Parathyroid adenoma (tissue), 2 donors: ENCODE data around the gene THOC6.

Experiments
- H2AFZ ChIP-seq: fragments of 300-600 bp; sonication (generic); one replicate; pipeline ENCODE4 v1.7.0; 2017; ENCODE audit warnings: antibody characterized with exemption, mild to moderate bottlenecking
- H3K27ac ChIP-seq: fragments of 300-600 bp; sonication (generic); one replicate; pipeline ENCODE4 v1.7.0; 2017
- H3K27me3 ChIP-seq: fragments of 300-600 bp; sonication (generic); one replicate; pipeline ENCODE4 v1.7.0; 2017; ENCODE audit warnings: low read length; ENCODE audit not compliant: control insufficient read depth, insufficient read depth
- H3K36me3 ChIP-seq: fragments of 300-600 bp; sonication (generic); one replicate; pipeline ENCODE4 v1.7.0; 2017; ENCODE audit warnings: low read length; ENCODE audit not compliant: control insufficient read depth, insufficient read depth
- H3K4me1 ChIP-seq: fragments of 300-600 bp; sonication (generic); one replicate; pipeline ENCODE4 v1.7.0; 2017; ENCODE audit warnings: control low read depth
- H3K4me2 ChIP-seq: fragments of 300-600 bp; sonication (generic); one replicate; pipeline ENCODE4 v1.7.0; 2017; ENCODE audit warnings: low read length
- H3K4me3 ChIP-seq: fragments of 300-600 bp; sonication (generic); one replicate; pipeline ENCODE4 v1.7.0; 2017; ENCODE audit warnings: low read depth, low read length
- H3K79me2 ChIP-seq: fragments of 300-600 bp; sonication (generic); one replicate; pipeline ENCODE4 v1.7.0; 2017; ENCODE audit warnings: control low read depth
- H3K9ac ChIP-seq: fragments of 300-600 bp; sonication (generic); one replicate; pipeline ENCODE4 v1.7.0; 2017; ENCODE audit warnings: mild to moderate bottlenecking
- H3K9me3 ChIP-seq: fragments of 300-600 bp; sonication (generic); one replicate; pipeline ENCODE4 v1.7.0; 2017; ENCODE audit warnings: low read length; ENCODE audit not compliant: control insufficient read depth
- CTCF ChIP-seq: fragments of 300-600 bp; sonication (generic); IDR thresholded peaks from one replicate; pipeline ENCODE4 v1.7.0; 2017; ENCODE audit warnings: antibody characterized with exemption, mild to moderate bottlenecking
- donor health status: primary hyperparathyroidism.

THOC6 gene

GRCh38 chr16:3036726-3037315 lies 13.0 kb downstream of the THOC6 start, which contains the start of gene BICDL2:
Gene BICDL2 (minus strand): TSS chr16:3036944. CDS start chr16:3035496, 1,448 bp downstream.
- no peaks in the 10 kb centered on the region for H3K79me2 ChIP-seq
- H3K36me3 ChIP-seq, result no peaks in the 10 kb centered on the region
- no peak for TF ChIP-seq CTCF
- H3K4me2 ChIP-seq, result peak within 1 kb of the TSS; percentile 48
- H3K9me3 ChIP-seq, result no peaks in the 10 kb centered on the region
- H2AFZ ChIP-seq, result peak within 1 kb of the TSS; percentile 67
- H3K27me3 ChIP-seq, result no peaks in the 10 kb centered on the region
- no peak within 1 kb of the TSS for H3K27ac ChIP-seq
- H3K4me3 ChIP-seq, result peak within 1 kb of the TSS; percentile 36
- no peaks in the 10 kb centered on the region for H3K4me1 ChIP-seq
- H3K9ac ChIP-seq, result no peak within 1 kb of the TSS

DNA sequence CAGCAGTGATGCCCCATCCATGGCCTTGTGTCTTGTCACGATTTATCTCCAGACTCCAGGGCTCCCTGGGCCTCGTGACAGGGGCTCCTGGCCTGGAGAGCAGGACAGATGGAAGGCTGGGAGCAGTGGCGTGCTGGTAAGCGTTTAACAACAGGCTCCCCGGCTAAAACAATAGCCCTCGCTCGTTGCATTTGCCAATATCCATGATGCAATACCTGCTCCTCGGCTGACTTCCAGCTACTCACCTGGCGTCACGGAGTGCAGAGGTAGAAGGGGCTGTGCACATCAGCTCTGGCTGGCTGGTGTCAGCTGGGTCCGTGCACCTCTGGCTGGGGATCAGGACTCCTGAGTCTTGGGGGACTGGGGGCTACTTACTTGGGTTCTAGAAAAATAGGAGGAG lies 14.4 kb downstream of the THOC6 start:
- no peak overlapping the region for H3K27ac ChIP-seq
- H3K4me1 ChIP-seq, result no peaks in the 10 kb centered on the region
- no peaks in the 10 kb centered on the region for H3K79me2 ChIP-seq
- H2AFZ ChIP-seq, result no peak overlapping the region
- no peak overlapping the region for H3K9ac ChIP-seq
- TF ChIP-seq CTCF, result no peak
- no peaks in the 10 kb centered on the region for H3K27me3 ChIP-seq
- H3K4me3 ChIP-seq, result no peak overlapping the region
- no peaks in the 10 kb centered on the region for H3K36me3 ChIP-seq
- H3K4me2 ChIP-seq, result no peak overlapping the region
- H3K9me3 ChIP-seq, result no peaks in the 10 kb centered on the region

- no peak overlapping the region for H3K4me2 ChIP-seq
- no peaks in the 10 kb centered on the region for H3K9me3 ChIP-seq
- no peaks in the 10 kb centered on the region for H3K4me1 ChIP-seq
- no peaks in the 10 kb centered on the region for H3K36me3 ChIP-seq
- no peak for TF ChIP-seq CTCF
- H3K27me3 ChIP-seq, result no peaks in the 10 kb centered on the region
- no peaks in the 10 kb centered on the region for H3K79me2 ChIP-seq
- no peak overlapping the region for H3K4me3 ChIP-seq
- no peak overlapping the region for H3K9ac ChIP-seq
- no peak overlapping the region for H2AFZ ChIP-seq
- no peak overlapping the region for H3K27ac ChIP-seq
Measured at GRCh38 chr16:3038896-3039295, 15.1 kb downstream of the THOC6 start.

DNA sequence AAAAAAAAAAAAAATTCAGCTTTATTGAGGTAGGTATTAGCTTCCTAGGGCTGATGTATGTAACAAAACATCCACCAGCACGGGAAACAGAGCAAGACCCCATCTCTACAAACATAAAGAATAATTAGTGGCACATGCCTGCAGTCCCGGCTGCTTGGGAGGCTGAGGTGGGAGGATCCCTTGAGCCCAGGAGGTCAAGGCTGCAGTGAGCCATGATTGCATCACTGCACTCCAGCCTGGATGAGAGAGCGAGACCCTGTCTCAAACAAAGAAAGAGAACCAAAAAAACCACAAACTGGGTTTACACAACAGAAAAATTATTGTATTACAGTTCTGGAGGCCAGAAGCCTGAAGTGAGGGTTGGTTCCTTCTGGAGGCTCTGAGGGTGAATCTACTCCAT lies 18.5 kb downstream of the THOC6 start:
- H3K27me3 ChIP-seq, result peaks cover 9% of the 10 kb centered on the region
- no peak overlapping the region for H3K4me2 ChIP-seq
- no peaks in the 10 kb centered on the region for H3K9me3 ChIP-seq

More for the DNA sequence above, 18.5 kb downstream of the THOC6 start:
- H3K9ac ChIP-seq, result no peak overlapping the region
- H3K79me2 ChIP-seq, result no peaks in the 10 kb centered on the region
- H3K4me3 ChIP-seq, result no peak overlapping the region
- H3K4me1 ChIP-seq, result peaks cover 3% of the 10 kb centered on the region
- H3K27ac ChIP-seq, result no peak overlapping the region
- no peaks in the 10 kb centered on the region for H3K36me3 ChIP-seq
- TF ChIP-seq CTCF, result no peak
- no peak overlapping the region for H2AFZ ChIP-seq
